HepG2 (cell line): Measurements from ENCODE around the gene BRD3. TPM values are rescaled to one million over a fixed set of nuclear protein-coding genes. Genes with fewer than 3 reads are reported as not detected.
A peak's percentile ranks its signal among the peaks of the same experiment; 100 is the strongest.

ENCODE experiments used
- EZH2 ChIP-seq: conservative IDR thresholded peaks from 2 replicates; pipeline ENCODE4 v1.6.1; 2012; ENCODE audit warnings: mild to moderate bottlenecking, low read depth, low read length, moderate library complexity
- HMG20A ChIP-seq: IDR thresholded peaks from 2 replicates; pipeline ENCODE4 v1.6.1; 2016; ENCODE audit warnings: borderline replicate concordance
- MED1 ChIP-seq: sonication (generic); formaldehyde crosslinking; IDR thresholded peaks from 2 replicates; pipeline ENCODE4 v1.4.0; 2020; ENCODE audit warnings: missing genetic modification reagents
- MEIS2 ChIP-seq: sonication (generic); formaldehyde crosslinking; IDR thresholded peaks from 2 replicates; pipeline ENCODE4 v1.9.0; 2021; ENCODE audit warnings: mild to moderate bottlenecking, missing genetic modification reagents
- NCOA1 ChIP-seq: sonication (generic); formaldehyde crosslinking; IDR thresholded peaks from 2 replicates; pipeline ENCODE4 v1.9.0; 2021; ENCODE audit warnings: missing genetic modification reagents
- POLR2G ChIP-seq: fragments of 200-400 bp; formaldehyde crosslinking; IDR thresholded peaks from 2 replicates; pipeline ENCODE4 v1.6.1; 2018; ENCODE audit warnings: mild to moderate bottlenecking, low read depth, low read length, moderate library complexity
- STAG1 ChIP-seq: sonication (generic); formaldehyde crosslinking; IDR thresholded peaks from 2 replicates; pipeline ENCODE4 v1.4.0; 2020; ENCODE audit warnings: missing genetic modification reagents
- SUZ12 ChIP-seq: fragments of 150-350 bp; IDR thresholded peaks from 2 replicates; pipeline ENCODE4 v1.6.1; 2014; ENCODE audit warnings: low read depth, low read length
- TBX2 ChIP-seq: sonication (generic); formaldehyde crosslinking; IDR thresholded peaks from 2 replicates; pipeline ENCODE4 v1.5.0; 2020; ENCODE audit warnings: missing genetic modification reagents, mild to moderate bottlenecking, borderline replicate concordance
- TRIM24 ChIP-seq: sonication (generic); formaldehyde crosslinking; IDR thresholded peaks from 2 replicates; pipeline ENCODE4 v1.8.0; 2022; ENCODE audit warnings: mild to moderate bottlenecking, missing genetic modification reagents
- XRCC5 ChIP-seq: fragments of 200-400 bp; formaldehyde crosslinking; optimal IDR thresholded peaks from 2 replicates; pipeline ENCODE3; 2017; ENCODE audit warnings: mild to moderate bottlenecking, low read length
- ZFP62 ChIP-seq: sonication (generic); formaldehyde crosslinking; IDR thresholded peaks from 2 replicates; pipeline ENCODE4 v1.4.0; 2020; ENCODE audit warnings: missing genetic modification reagents
- ZMYM2 ChIP-seq: sonication (generic); formaldehyde crosslinking; IDR thresholded peaks from 2 replicates; pipeline ENCODE4 v1.8.0; 2022; ENCODE audit warnings: mild to moderate bottlenecking, missing genetic modification reagents
- ZNF10 ChIP-seq: sonication (generic); formaldehyde crosslinking; IDR thresholded peaks from 2 replicates; pipeline ENCODE4 v1.4.0; 2020; ENCODE audit warnings: mild to moderate bottlenecking, low read depth, missing genetic modification reagents, borderline replicate concordance
- ZNF124 ChIP-seq: sonication (generic); formaldehyde crosslinking; IDR thresholded peaks from 2 replicates; pipeline ENCODE4 v1.4.0; 2020; ENCODE audit warnings: missing genetic modification reagents
- ZNF225 ChIP-seq: sonication (generic); formaldehyde crosslinking; IDR thresholded peaks from 2 replicates; pipeline ENCODE4 v1.4.0; 2020; ENCODE audit warnings: mild to moderate bottlenecking, missing genetic modification reagents
- ZNF24 ChIP-seq: fragments of 450-650 bp; IDR thresholded peaks from 2 replicates; pipeline ENCODE4 v1.6.1; 2017; ENCODE audit warnings: antibody characterized with exemption, mild to moderate bottlenecking
- ZNF33A ChIP-seq: sonication (generic); formaldehyde crosslinking; IDR thresholded peaks from 2 replicates; pipeline ENCODE4 v1.5.1; 2020; ENCODE audit warnings: missing genetic modification reagents, mild to moderate bottlenecking, moderate library complexity, borderline replicate concordance
- ZNF629 ChIP-seq: sonication (generic); formaldehyde crosslinking; conservative IDR thresholded peaks from 2 replicates; pipeline ENCODE4 v1.5.0; 2020; ENCODE audit warnings: missing genetic modification reagents
- ZNF792 ChIP-seq: IDR thresholded peaks from 2 replicates; pipeline ENCODE4 v1.6.1; 2016
- ZSCAN31 ChIP-seq: sonication (generic); formaldehyde crosslinking; IDR thresholded peaks from 2 replicates; pipeline ENCODE4 v1.5.0; 2020; ENCODE audit warnings: low read depth, mild to moderate bottlenecking, missing genetic modification reagents
- polyA plus RNA-seq, 8 experiments: library from polyadenylated mRNA; depleted of rRNA in 3 of 8; stranded (reverse) in 7 of 8; unstranded in 1 of 8; fragments of >200 nt; fragmentation: Illumina TruSeq in 4 of 8; extraction: Trizol in 4 of 8; gene quantifications; 2 replicates each; pipeline versions ENCODE4 v1.2.1 to v1.2.3, GENCODE V29; 2011 to 2016; ENCODE audit warnings: low read depth in 4 of 8, missing spikeins in 1 of 8, mixed read lengths in 1 of 8; ENCODE audit not compliant: insufficient read depth in 1 of 8
- total RNA-seq, 5 experiments: library from RNA; depleted of rRNA; stranded (reverse); fragments of >200 nt; fragmentation: Illumina TruSeq; extraction: Trizol; gene quantifications; 2 replicates each; pipeline ENCODE4 v1.2.3, GENCODE V29; 2016; ENCODE audit warnings: low read depth in 1 of 5
- TF ChIP-seq, protein P1 (sequence below): sonication (generic); formaldehyde crosslinking; IDR thresholded peaks from 2 replicates; pipeline ENCODE4 v1.4.0; 2020; ENCODE audit warnings: missing genetic modification reagents
- TF ChIP-seq, protein P2 (sequence below): sonication (generic); formaldehyde crosslinking; IDR thresholded peaks from 2 replicates; pipeline ENCODE4 v1.4.0; 2020; ENCODE audit warnings: missing genetic modification reagents
- TF ChIP-seq, protein P3 (sequence below): sonication (generic); formaldehyde crosslinking; IDR thresholded peaks from 2 replicates; pipeline ENCODE4 v1.5.0; 2020; ENCODE audit warnings: mild to moderate bottlenecking, missing genetic modification reagents
- TF ChIP-seq, protein P4 (sequence below): sonication (generic); formaldehyde crosslinking; IDR thresholded peaks from 2 replicates; pipeline ENCODE4 v1.5.0; 2020; ENCODE audit warnings: missing genetic modification reagents
- TF ChIP-seq, protein P5 (sequence below): sonication (generic); formaldehyde crosslinking; IDR thresholded peaks from 2 replicates; pipeline ENCODE4 v1.4.0; 2020; ENCODE audit warnings: missing genetic modification reagents

BRD3 gene
- total and polyA plus RNA-seq, 2 of the 13 experiments (the other 11 are each of a cell fraction or from before 2014, with no cell fraction given): 5.9 to 12.9 TPM

DNA sequence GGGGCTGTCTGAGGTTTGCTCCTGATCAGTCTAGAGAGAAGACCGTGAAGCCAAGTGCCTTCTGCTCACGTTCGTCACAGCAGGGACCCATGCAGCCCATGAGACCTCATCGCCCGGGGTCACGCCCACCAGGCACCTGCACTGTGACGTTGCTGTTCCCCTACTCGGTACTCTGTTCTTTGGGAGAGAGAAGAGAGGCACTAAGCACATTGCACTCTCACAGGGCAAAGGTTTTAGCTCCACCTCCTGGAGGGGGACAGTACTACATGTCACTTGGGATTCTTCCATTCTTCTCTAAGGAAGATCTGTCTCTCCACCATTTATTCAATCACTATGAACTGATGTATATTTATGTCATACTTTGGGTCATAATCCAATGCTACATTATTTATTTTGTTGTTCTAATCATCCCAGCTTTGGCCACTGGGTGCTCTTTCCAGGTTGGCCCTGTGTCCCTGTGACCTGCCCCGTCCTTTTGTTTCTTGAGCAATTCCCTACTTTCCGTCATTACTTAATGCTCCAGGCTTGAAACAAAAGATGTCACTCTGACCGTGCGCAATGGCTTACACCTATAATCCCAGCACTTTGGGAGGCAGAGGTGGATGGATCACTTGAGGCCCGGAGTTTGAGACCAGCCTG, 31.4 kb upstream of the BRD3 start (continued):
- TF ChIP-seq, protein P1, sequence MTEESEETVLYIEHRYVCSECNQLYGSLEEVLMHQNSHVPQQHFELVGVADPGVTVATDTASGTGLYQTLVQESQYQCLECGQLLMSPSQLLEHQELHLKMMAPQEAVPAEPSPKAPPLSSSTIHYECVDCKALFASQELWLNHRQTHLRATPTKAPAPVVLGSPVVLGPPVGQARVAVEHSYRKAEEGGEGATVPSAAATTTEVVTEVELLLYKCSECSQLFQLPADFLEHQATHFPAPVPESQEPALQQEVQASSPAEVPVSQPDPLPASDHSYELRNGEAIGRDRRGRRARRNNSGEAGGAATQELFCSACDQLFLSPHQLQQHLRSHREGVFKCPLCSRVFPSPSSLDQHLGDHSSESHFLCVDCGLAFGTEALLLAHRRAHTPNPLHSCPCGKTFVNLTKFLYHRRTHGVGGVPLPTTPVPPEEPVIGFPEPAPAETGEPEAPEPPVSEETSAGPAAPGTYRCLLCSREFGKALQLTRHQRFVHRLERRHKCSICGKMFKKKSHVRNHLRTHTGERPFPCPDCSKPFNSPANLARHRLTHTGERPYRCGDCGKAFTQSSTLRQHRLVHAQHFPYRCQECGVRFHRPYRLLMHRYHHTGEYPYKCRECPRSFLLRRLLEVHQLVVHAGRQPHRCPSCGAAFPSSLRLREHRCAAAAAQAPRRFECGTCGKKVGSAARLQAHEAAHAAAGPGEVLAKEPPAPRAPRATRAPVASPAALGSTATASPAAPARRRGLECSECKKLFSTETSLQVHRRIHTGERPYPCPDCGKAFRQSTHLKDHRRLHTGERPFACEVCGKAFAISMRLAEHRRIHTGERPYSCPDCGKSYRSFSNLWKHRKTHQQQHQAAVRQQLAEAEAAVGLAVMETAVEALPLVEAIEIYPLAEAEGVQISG (CRISPR knock-in tag): 0 out of 2 replicates have a peak, but pooled peaks have one; percentile 18
- TF ChIP-seq ZNF629 (CRISPR knock-in tag) (no peak), ZMYM2 (CRISPR knock-in tag) (0 out of 2 replicates have a peak, but pooled peaks have one; percentile 41), STAG1 (CRISPR knock-in tag) (peak; percentile 86), ZNF10 (CRISPR knock-in tag) (no peak), TRIM24 (CRISPR knock-in tag) (no peak), XRCC5 (peak; percentile 48), ZNF225 (CRISPR knock-in tag) (no peak), POLR2G (no peak), ZNF33A (CRISPR knock-in tag) (no peak), SUZ12 (no peak), NCOA1 (CRISPR knock-in tag) (no peak), ZNF24 (no peak), HMG20A (CRISPR knock-in tag) (no peak), ZNF124 (CRISPR knock-in tag) (no peak), ZSCAN31 (CRISPR knock-in tag) (no peak), ZFP62 (CRISPR knock-in tag) (no peak), MED1 (CRISPR knock-in tag) (no peak), EZH2 (no peak), TBX2 (CRISPR knock-in tag) (no peak), ZNF792 (CRISPR knock-in tag) (no peak), MEIS2 (CRISPR knock-in tag) (no peak)
- TF ChIP-seq, protein P2, sequence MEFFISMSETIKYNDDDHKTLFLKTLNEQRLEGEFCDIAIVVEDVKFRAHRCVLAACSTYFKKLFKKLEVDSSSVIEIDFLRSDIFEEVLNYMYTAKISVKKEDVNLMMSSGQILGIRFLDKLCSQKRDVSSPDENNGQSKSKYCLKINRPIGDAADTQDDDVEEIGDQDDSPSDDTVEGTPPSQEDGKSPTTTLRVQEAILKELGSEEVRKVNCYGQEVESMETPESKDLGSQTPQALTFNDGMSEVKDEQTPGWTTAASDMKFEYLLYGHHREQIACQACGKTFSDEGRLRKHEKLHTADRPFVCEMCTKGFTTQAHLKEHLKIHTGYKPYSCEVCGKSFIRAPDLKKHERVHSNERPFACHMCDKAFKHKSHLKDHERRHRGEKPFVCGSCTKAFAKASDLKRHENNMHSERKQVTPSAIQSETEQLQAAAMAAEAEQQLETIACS (CRISPR knock-in tag): no peak
- TF ChIP-seq, protein P3, sequence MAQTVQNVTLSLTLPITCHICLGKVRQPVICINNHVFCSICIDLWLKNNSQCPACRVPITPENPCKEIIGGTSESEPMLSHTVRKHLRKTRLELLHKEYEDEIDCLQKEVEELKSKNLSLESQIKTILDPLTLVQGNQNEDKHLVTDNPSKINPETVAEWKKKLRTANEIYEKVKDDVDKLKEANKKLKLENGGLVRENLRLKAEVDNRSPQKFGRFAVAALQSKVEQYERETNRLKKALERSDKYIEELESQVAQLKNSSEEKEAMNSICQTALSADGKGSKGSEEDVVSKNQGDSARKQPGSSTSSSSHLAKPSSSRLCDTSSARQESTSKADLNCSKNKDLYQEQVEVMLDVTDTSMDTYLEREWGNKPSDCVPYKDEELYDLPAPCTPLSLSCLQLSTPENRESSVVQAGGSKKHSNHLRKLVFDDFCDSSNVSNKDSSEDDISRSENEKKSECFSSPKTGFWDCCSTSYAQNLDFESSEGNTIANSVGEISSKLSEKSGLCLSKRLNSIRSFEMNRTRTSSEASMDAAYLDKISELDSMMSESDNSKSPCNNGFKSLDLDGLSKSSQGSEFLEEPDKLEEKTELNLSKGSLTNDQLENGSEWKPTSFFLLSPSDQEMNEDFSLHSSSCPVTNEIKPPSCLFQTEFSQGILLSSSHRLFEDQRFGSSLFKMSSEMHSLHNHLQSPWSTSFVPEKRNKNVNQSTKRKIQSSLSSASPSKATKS (CRISPR knock-in tag): no peak
- TF ChIP-seq, protein P4, sequence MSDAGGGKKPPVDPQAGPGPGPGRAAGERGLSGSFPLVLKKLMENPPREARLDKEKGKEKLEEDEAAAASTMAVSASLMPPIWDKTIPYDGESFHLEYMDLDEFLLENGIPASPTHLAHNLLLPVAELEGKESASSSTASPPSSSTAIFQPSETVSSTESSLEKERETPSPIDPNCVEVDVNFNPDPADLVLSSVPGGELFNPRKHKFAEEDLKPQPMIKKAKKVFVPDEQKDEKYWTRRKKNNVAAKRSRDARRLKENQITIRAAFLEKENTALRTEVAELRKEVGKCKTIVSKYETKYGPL: no peak
- TF ChIP-seq, protein P5, sequence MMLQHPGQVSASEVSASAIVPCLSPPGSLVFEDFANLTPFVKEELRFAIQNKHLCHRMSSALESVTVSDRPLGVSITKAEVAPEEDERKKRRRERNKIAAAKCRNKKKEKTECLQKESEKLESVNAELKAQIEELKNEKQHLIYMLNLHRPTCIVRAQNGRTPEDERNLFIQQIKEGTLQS (CRISPR knock-in tag): no peak
